HepG2 (cell line): Measurements from ENCODE around the gene ZNF10. TPM values are rescaled to one million over a fixed set of nuclear protein-coding genes. Genes with fewer than 3 reads are reported as not detected.

Experiments
- ASH2L ChIP-seq: fragments of 300-600, 200-600 bp; sonication (generic); IDR thresholded peaks from 2 replicates; pipeline ENCODE4 v1.7.0; 2017; ENCODE audit warnings: low read depth, mild to moderate bottlenecking, moderate library complexity, mixed read lengths, low read length; ENCODE audit not compliant: insufficient read length
- BRCA1 ChIP-seq: sonication (generic); formaldehyde crosslinking; IDR thresholded peaks from 2 replicates; pipeline ENCODE4 v1.4.0; 2020; ENCODE audit warnings: missing genetic modification reagents
- DMTF1 ChIP-seq: sonication (generic); formaldehyde crosslinking; IDR thresholded peaks from 2 replicates; pipeline ENCODE4 v1.4.0; 2020; ENCODE audit warnings: mild to moderate bottlenecking, missing genetic modification reagents
- ETV6 ChIP-seq: sonication (generic); formaldehyde crosslinking; conservative IDR thresholded peaks from 2 replicates; pipeline ENCODE4 v1.4.0; 2020; ENCODE audit warnings: missing genetic modification reagents
- GABPA ChIP-seq, 2 experiments: IDR thresholded peaks; 2 replicates each; pipeline ENCODE4 v1.6.1; 2011 to 2016; ENCODE audit warnings: low read depth in 2 of 2, low read length in 1 of 2, missing biosample characterization in 1 of 2, missing genetic modification characterization in 1 of 2
- GTF3A ChIP-seq: sonication (generic); formaldehyde crosslinking; conservative IDR thresholded peaks from 2 replicates; pipeline ENCODE4 v1.4.0; 2020; ENCODE audit warnings: mild to moderate bottlenecking, missing genetic modification reagents
- HDAC6 ChIP-seq: fragments of 200-600 bp; sonication (generic); IDR thresholded peaks from 2 replicates; pipeline ENCODE4 v1.7.0; 2017; ENCODE audit warnings: mild to moderate bottlenecking, antibody characterized with exemption, low read length, low read depth
- HES4 ChIP-seq: sonication (generic); formaldehyde crosslinking; IDR thresholded peaks from 2 replicates; pipeline ENCODE4 v1.9.0; 2021; ENCODE audit warnings: mild to moderate bottlenecking, missing genetic modification reagents, borderline replicate concordance
- HNF4A ChIP-seq: sonication (generic); formaldehyde crosslinking; IDR thresholded peaks from 2 replicates; pipeline ENCODE4 v1.4.0; 2020; ENCODE audit warnings: missing genetic modification reagents
- KLF12 ChIP-seq: sonication (generic); formaldehyde crosslinking; IDR thresholded peaks from 2 replicates; pipeline ENCODE4 v1.4.0; 2020; ENCODE audit warnings: missing genetic modification reagents, borderline replicate concordance
- NR2F1 ChIP-seq, 2 experiments: fragments of 450-650 bp in 1 of 2; formaldehyde crosslinking in 1 of 2; IDR thresholded peaks; 2 replicates each; pipeline versions ENCODE4 v1.5.0 to v1.6.1; 2016 to 2020; ENCODE audit warnings: mild to moderate bottlenecking in 1 of 2, missing compliant biosample characterization in 1 of 2, missing genetic modification reagents in 1 of 2, moderate library complexity in 1 of 2
- PHF5A ChIP-seq: IDR thresholded peaks from one replicate; pipeline ENCODE4 v1.6.1; 2018; ENCODE audit warnings: low read depth, missing genetic modification reagents; ENCODE audit not compliant: unreplicated experiment
- RARG ChIP-seq: sonication (generic); formaldehyde crosslinking; IDR thresholded peaks from 2 replicates; pipeline ENCODE4 v1.4.0; 2020; ENCODE audit warnings: low read depth, mild to moderate bottlenecking, missing genetic modification reagents
- RBAK ChIP-seq: sonication (generic); formaldehyde crosslinking; IDR thresholded peaks from 2 replicates; pipeline ENCODE4 v1.5.1; 2020; ENCODE audit warnings: mild to moderate bottlenecking, missing genetic modification reagents
- SAP130 ChIP-seq: IDR thresholded peaks from 2 replicates; pipeline ENCODE4 v1.6.1; 2016; ENCODE audit warnings: low read depth
- TCF7 ChIP-seq: sonication (generic); IDR thresholded peaks from 2 replicates; pipeline ENCODE4 v1.6.1; 2016; ENCODE audit warnings: antibody characterized with exemption, low read depth
- TP53 ChIP-seq: sonication (generic); formaldehyde crosslinking; conservative IDR thresholded peaks from 2 replicates; pipeline ENCODE4 v1.4.0; 2020; ENCODE audit warnings: missing genetic modification reagents
- U2AF2 ChIP-seq: fragments of 200-400 bp; formaldehyde crosslinking; IDR thresholded peaks from 2 replicates; pipeline ENCODE4 v1.6.1; 2017; ENCODE audit warnings: low read depth, mild to moderate bottlenecking, low read length
- XBP1 ChIP-seq: sonication (generic); formaldehyde crosslinking; IDR thresholded peaks from 2 replicates; pipeline ENCODE4 v1.5.0; 2020; ENCODE audit warnings: missing genetic modification reagents
- ZBTB14 ChIP-seq: sonication (generic); formaldehyde crosslinking; IDR thresholded peaks from 2 replicates; pipeline ENCODE4 v1.4.0; 2020; ENCODE audit warnings: missing genetic modification reagents
- ZFP36L1 ChIP-seq: sonication (generic); formaldehyde crosslinking; IDR thresholded peaks from 2 replicates; pipeline ENCODE4 v1.8.0; 2022; ENCODE audit warnings: mild to moderate bottlenecking, missing genetic modification reagents, moderate library complexity
- ZHX1 ChIP-seq: sonication (generic); formaldehyde crosslinking; IDR thresholded peaks from 2 replicates; pipeline ENCODE4 v1.8.1; 2022; ENCODE audit warnings: low read depth, mild to moderate bottlenecking, missing genetic modification reagents
- ZNF660 ChIP-seq: sonication (generic); formaldehyde crosslinking; IDR thresholded peaks from 2 replicates; pipeline ENCODE4 v1.5.1; 2020; ENCODE audit warnings: mild to moderate bottlenecking, low read depth, missing genetic modification reagents, borderline replicate concordance
- ZNF891 ChIP-seq: sonication (generic); formaldehyde crosslinking; IDR thresholded peaks from 2 replicates; pipeline ENCODE4 v1.5.0; 2020; ENCODE audit warnings: mild to moderate bottlenecking, missing genetic modification reagents
- ZSCAN21 ChIP-seq: sonication (generic); formaldehyde crosslinking; IDR thresholded peaks from 2 replicates; pipeline ENCODE4 v1.8.0; 2022; ENCODE audit warnings: mild to moderate bottlenecking, missing genetic modification reagents, moderate library complexity, borderline replicate concordance
- polyA plus RNA-seq, 8 experiments: library from polyadenylated mRNA; depleted of rRNA in 3 of 8; stranded (reverse) in 7 of 8; unstranded in 1 of 8; fragments of >200 nt; fragmentation: Illumina TruSeq in 4 of 8; extraction: Trizol in 4 of 8; gene quantifications; 2 replicates each; pipeline versions ENCODE4 v1.2.1 to v1.2.3, GENCODE V29; 2011 to 2016; ENCODE audit warnings: low read depth in 4 of 8, missing spikeins in 1 of 8, mixed read lengths in 1 of 8; ENCODE audit not compliant: insufficient read depth in 1 of 8
- total RNA-seq, 5 experiments: library from RNA; depleted of rRNA; stranded (reverse); fragments of >200 nt; fragmentation: Illumina TruSeq; extraction: Trizol; gene quantifications; 2 replicates each; pipeline ENCODE4 v1.2.3, GENCODE V29; 2016; ENCODE audit warnings: low read depth in 1 of 5

Gene ZNF10
- total and polyA plus RNA-seq, 2 of the 13 experiments (the other 11 are each of a cell fraction or from before 2014, with no cell fraction given): 2.9 to 6.5 TPM

GRCh38 chr12:133181238-133181959, 51.0 kb downstream of the ZNF10 start, which contains the start of gene ZNF268 (continued):
- TF ChIP-seq NR2F1 (CRISPR knock-in tag; IDR thresholded peaks at IDR 0.05) (peak; percentile 8 to 43; a peak in 2 of 4 replicates), ETV6 (CRISPR knock-in tag) (0 out of 2 replicates have a peak, but pooled peaks have one; percentile 27), DMTF1 (CRISPR knock-in tag) (no peak), ASH2L (peak; percentile 94), KLF12 (CRISPR knock-in tag) (no peak), BRCA1 (CRISPR knock-in tag) (no peak), ZHX1 (CRISPR knock-in tag) (peak; percentile 97), RARG (CRISPR knock-in tag) (no peak), HES4 (CRISPR knock-in tag) (no peak), ZNF891 (peak; percentile 86), TP53 (CRISPR knock-in tag) (no peak), RBAK (no peak), GTF3A (CRISPR knock-in tag) (no peak), HDAC6 (no peak), SAP130 (CRISPR knock-in tag) (peak; percentile 96), PHF5A (peak; percentile 67), ZBTB14 (peak; percentile 70), HNF4A (CRISPR knock-in tag) (no peak), TCF7 (no peak), U2AF2 (no peak), XBP1 (CRISPR knock-in tag) (no peak), ZFP36L1 (CRISPR knock-in tag) (no peak), ZSCAN21 (CRISPR knock-in tag) (no peak), ZNF660 (CRISPR knock-in tag) (no peak), GABPA (IDR thresholded peaks at IDR 0.05; ENCODE audit: low read depth, low read length) (peak; percentile 72), GABPA (CRISPR knock-in tag; IDR thresholded peaks at IDR 0.05; ENCODE audit: low read depth) (peak; percentile 97)
